GM18868 (cell line): Measurements from ENCODE around the gene KLF4.
A peak's percentile ranks its signal among the peaks of the same experiment; 100 is the strongest.

Experiments
- ATAC-seq: cut with Tn5 transposase; IDR thresholded peaks from one replicate; pipeline ENCODE4 v1.9.1; 2021; ENCODE audit warnings: mild to moderate bottlenecking, moderate library complexity; ENCODE audit not compliant: unreplicated experiment

KLF4 gene

DNA sequence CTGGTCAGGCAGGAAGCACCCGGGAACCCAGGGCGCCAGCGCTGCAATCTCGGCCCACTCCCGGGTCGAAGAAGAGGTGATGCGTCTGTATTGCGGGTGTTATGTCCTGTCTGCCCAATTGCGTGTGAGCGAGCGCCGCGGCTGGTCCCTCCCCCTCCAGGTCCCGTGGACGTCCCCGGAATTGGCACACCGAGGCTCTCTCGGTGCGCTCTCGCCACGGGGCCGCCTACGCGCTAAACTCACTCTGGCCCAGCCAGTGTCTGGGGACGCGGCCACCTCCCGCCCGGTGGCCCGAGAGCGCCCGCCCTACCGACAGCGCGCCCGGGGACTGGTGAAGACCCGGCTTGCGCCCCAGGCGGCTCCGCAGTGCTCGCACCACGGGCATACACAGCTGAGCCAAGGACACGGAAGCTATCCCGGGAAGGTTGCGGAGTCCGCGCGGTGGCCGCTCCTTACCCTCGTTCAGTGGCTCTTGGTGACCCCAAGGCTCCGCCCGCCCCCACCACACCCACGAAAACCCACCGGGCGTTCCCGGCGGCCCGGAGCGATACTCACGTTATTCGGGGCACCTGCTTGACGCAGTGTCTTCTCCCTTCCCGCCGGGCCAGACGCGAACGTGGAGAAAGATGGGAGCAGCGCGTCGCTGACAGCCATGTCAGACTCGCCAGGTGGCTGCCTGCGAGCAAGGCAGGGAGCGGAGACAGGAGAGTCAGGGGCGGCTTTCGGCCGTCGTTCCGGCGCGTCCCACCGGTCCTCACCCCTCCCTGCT lies 1.0 kb downstream of the KLF4 start:
- no peak for ATAC-seq

- no peak for ATAC-seq
Observed at GRCh38 chr9:107487521-107488374, 1.8 kb downstream of the KLF4 start.

DNA sequence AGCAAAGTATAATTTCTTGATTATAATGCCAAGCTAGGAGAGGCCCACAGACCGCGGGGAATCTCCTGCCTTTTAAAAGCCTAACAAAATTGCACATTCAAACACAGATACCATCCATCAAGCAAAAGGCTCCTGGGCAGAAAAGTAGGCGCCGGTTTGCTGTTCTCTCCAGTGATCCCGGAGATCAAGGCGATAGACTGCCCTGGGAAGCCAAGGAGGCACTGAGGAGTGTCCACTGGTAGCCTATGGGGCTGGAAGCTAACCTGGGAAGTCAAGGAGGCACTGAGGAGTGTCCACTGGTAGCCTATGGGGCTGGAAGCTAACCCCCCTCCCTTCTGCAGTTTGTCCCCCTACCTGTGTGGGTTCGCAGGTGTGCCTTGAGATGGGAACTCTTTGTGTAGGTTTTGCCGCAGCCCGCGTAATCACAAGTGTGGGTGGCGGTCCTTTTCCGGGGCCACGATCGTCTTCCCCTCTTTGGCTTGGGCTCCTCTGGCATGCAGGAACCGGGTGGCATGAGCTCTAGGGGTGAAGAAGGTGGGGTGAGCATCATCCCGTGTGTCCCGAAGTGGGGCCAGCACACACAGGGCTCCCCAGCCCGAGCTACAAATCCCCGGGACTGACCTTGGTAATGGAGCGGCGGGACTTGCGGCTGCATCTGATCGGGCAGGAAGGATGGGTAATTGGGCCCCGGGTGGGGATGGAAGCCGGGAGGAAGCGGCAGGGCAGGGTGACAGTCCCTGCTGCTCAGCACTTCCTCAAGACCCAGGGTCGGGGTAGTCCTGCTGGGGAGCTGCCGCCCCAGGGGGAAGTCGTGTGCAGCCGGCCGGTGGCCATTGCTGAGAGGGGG lies 2.7 kb downstream of the KLF4 start:
- ATAC-seq = no peak

DNA sequence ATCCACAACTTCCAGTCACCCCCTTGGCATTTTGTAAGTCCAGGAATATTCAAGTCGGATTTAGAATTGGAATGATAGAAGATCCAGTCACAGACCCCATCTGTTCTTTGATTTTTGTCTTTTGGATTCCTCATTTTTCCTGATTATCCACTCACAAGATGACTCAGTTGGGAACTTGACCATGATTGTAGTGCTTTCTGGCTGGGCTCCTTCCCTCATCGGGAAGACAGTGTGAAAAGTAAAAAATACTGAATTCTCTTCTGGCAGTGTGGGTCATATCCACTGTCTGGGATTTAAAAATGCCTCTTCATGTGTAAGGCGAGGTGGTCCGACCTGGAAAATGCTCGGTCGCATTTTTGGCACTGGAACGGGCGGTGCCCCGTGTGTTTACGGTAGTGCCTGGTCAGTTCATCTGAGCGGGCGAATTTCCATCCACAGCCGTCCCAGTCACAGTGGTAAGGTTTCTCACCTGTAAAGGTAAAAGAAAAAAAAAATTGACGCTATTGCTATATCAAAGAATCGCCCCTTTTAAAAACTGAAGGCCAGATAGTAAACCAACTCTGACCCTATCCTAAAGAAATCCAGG lies 4.0 kb downstream of the KLF4 start:
- no peak for ATAC-seq

GRCh38 chr9:107484117-107484723 lies 5.3 kb downstream of the KLF4 start:
- ATAC-seq = peak; percentile 70

DNA sequence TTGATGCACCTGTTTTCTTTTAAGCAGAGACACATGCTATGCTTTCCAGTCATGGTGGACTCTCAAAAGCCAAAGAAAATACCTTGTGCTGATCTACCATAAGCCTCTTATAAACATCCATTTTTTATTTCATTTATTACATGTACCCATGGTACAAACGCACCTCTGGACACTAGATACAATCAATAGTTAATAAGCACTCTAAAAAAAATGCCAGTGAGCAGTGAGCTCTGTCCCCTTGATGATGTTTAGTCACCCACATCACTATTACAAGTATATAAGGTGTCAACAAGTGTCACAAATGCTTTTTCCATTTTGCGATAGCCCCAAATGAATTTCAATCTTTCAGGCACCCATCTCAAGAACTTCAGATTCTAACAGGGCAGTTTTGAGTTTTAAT lies 5.9 kb downstream of the KLF4 start:
- no peak for ATAC-seq

GRCh38 chr9:107481035-107481434 lies 8.5 kb downstream of the KLF4 start:
- no peak for ATAC-seq

DNA sequence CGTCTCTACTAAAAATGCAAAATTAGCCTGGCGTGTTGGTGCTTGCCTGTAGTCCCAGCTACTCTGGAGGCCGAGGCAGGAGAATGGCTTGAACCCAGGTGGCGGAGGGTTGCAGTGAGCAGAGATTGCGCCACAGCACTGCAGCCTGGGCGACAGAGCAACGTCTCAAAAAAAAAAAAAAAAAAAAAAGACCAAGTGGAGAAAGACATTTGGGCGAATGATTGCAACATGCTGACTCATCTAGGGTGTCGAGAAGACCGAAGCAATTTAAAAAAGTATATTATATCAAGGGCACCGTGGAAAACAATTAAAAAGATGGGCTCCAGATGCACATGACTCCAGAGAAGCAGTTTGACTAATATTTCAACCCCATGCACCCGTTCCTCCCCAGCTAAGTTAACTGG lies 9.2 kb downstream of the KLF4 start:
- ATAC-seq = no peak

DNA sequence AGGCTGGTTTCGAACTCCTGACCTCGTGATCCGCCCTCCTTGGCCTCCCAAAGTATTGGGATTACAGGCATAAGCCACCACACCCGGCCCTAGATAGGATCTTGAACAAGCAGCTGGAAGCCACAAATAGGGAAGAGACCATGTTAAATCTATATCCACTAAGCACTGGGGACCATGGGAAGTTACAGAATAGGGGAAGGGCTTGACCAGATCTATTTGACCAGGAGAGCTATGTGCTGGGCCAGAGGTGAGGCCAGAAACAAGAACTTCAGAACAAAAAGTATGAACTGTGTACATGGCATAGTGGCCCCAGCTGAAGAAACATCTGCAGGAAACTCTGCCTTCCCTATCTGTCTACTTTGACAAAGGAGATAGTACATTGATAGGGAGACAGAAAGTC lies 10.8 kb downstream of the KLF4 start:
- no peak for ATAC-seq

- ATAC-seq = no peak
Observed at GRCh38 chr9:107474124-107474523, 15.4 kb downstream of the KLF4 start.

DNA sequence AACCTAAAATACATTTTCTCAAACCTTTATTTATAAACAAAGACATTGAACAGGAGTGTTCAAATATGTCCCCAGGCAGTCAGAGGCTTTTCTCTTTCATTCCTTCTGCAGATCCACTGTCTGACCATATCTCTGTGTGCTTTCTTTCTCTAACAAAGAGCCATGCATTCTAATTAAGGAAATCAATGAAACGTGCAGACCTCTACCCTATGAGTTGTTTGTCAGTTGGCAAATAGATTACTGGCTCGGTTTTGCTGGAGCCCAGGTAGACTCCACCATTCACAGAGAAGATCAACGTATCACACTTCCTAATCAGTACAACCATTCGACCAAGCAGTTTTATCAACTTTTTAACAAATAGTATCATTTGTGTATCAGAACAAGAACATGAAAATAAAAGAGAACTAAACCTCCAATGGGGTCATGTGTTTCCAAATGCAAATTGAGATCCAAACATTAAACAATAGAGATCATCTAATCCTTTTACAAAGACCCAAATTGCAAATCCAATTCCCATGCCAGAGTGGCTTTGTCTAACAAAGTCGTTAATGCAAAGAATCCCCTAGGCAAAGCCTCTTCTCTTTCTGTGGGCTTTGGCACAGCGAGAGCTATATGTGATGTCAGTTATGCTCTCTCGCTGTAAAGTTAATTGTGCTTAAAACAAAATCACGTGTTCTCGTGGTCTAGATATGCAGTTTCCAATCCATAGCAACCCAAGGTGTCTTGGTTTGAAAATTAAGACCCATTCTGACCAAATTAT lies 16.8 kb downstream of the KLF4 start:
- no peak for ATAC-seq

DNA sequence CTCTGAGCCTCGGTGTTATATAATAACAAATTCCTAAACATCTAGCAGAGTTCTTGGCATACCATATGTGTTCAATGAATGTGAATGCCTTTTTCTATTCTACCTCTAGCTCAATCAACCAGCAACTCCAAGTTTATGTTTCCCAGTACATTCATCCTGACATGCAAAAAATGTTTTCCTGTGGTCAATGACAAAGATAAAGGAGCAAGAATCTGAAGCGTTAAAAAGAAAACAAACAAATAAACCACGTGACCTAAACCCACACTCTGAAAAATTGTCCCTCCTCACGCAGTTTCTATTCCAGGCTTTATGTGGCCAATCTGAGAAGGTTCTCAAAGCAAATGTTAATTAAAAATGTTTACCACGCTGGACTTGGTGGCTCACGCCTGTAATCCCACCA lies 18.0 kb downstream of the KLF4 start:
- ATAC-seq = no peak

- ATAC-seq = no peak
Observed at GRCh38 chr9:107467416-107467815, 22.2 kb downstream of the KLF4 start.

DNA sequence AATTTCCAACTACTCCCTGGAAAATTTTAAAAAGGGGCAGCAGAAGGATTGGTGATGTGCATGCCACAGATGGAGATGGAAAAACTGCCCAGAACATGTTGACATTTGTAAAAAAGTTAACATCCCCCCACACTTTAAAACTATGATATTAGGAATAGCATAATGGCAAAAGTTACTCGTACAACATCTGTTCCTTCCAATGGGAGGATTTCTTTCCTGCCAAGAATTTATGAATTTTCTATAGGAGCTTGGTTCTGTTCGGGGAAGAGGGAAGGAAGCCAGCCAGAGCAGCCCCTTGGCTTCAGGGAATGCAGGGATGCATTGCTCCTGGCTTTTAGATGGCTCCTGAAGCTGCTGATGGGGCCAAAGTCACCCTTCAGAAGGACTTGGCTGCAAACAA lies 22.7 kb downstream of the KLF4 start:
- ATAC-seq = no peak

DNA sequence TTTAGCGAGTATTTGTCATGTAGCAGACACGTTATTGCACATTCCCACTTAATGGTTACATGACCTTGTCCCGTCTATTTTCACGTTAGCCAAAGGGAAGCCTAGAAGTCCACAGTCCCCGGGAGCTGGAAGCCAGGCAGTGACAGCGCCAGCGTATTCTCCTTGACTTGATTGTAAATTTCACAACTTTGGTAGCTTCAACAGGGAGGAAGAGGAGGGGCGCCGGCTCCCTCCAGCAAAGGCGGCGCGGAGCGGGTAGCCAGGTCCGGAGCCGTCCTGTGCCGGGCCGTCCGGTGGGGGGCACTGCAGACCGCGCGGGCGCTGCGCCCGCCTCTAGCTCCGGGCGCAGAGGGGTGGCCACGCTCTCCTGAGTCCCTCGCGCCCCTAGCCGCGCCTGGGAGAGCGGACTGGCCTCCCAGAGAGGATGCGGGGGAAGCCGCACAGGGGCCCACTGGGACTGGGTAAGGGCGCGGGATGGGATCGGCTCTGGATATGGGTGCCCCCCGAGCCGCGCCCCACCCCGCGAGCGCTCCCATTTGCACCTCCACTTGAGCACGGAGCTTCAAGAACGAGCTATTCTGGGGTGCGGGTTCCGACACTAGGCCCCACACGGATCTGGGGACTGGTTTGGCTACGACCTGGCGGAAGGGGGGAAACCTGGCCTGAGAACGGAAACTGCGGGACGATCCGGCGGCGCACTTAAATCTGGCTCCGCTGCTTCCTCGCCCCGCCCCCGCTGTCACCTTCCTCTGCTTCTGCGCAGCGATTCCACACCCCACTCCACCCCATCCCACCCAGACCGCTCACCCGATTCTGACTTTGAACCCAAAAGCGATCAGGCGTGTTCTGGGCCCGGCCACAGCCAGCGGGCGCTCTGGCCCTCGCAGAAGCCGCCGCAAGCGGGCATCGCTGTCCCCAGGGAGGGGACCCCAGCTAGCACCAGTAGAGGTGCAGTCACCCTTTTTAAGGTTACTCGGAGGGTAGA lies 23.8 kb downstream of the KLF4 start:
- ATAC-seq = peak; percentile 95

GRCh38 chr9:107464516-107464915 lies 25.1 kb downstream of the KLF4 start:
- ATAC-seq = no peak

- no peak for ATAC-seq
Observed at GRCh38 chr9:107462691-107463090, 26.9 kb downstream of the KLF4 start.

DNA sequence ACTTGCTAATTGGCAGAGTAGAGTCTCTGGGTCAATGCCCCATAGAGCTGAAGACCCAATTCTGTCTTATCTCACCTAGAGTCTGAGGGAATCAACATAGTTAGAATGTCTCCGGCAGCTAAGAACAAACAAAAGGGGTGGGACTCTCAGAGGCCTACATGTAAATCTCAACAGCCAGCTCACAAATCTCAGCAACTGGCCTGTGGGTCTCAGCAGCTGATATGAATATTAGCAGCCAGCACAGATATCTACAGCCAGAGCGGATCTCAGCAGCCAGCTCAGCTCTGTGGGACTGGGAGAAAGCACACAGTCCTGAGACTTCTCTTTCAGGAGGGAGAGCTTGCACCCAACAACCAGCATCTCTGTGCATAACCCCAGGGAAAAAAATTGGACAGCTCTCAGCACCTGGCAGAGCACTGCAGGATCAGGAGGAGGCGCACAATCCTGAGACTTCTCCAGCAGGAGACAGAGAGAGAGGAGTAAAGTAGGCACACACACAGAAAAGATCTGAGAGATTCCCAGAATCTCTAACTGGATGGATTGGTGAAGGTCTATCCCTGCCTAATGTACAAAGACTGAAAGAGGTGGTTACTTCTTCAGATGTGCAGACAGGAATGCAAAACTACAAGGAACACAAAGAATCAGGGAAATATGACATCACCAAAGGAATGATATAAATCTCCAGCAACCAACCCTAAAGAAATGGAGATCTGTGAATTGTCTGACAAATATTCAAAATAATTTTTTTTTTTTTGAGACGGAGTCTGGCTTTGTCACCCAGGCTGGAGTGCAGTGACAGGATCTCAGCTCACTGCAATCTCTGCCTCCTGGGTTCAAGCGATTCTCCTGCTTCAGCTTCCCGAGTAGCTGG lies 29.2 kb downstream of the KLF4 start:
- no peak for ATAC-seq
